ENCODE data around the gene KLHL35. TPM values are rescaled to one million over a fixed set of nuclear protein-coding genes. Genes with fewer than 3 reads are reported as not detected.

The KLHL35 gene
- polyA plus RNA-seq, 3 donors, result 0.33 to 0.45 TPM; not detected in 1

DNA sequence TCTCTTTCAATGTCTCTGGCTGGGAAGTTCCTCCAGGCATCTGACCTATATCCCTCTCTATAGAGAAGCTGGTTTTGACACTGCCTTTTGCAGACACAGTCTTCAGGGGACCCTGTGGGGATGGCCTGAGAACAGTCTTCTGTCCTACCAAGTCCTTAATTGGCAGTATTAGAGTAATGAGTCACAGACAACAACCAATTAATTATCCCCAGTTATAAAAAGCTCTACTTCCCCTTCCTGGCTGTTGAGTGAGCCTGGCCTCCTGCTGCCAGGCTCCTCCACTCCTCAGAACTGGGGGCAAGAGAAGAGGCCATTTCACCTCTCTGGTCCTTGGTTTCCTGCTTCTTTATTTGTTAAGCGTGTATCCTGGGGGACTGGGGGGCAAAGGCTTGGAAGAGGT lies 41.2 kb upstream of the KLHL35 start:
- no peak overlapping the region for H3K4me3 ChIP-seq (replicated peaks in 1 of 3; ENCODE audit: low read depth in 2 of 3, low read length in 3 of 3)
- Mint-ChIP-seq H3K36me3 (peaks cover 22 to 25% of the 10 kb centered on the region in 2 donors), H3K4me3 (no peak overlapping the region), H3K27ac (peak overlapping the region in 2 of 7 donors; percentile 50 to 82), H3K9me3 (no peaks in the 10 kb centered on the region), H3K4me1 (peaks cover 25% of the 10 kb centered on the region), H3K27me3 (ENCODE audit: low read depth in 3 of 3) (peaks cover 0 to 3% (median 0%) of the 10 kb centered on the region in 3 donors)
- no peaks in the 10 kb centered on the region for H3K9me3 ChIP-seq (replicated peaks in 1 of 2; ENCODE audit: control insufficient read depth in 1 of 2, insufficient read depth in 1 of 2, low read length in 2 of 2)
- H3K27ac ChIP-seq (ENCODE audit: low read depth in 1 of 2, low read length in 2 of 2), result no peak overlapping the region
- H3K27me3 ChIP-seq (ENCODE audit: control insufficient read depth in 2 of 2, insufficient read depth in 2 of 2, low read length in 2 of 2), result no peaks in the 10 kb centered on the region
- no peak for TF ChIP-seq CTCF (IDR thresholded peaks at IDR 0.05)
- no CpG with 5 or more reads among the region's 1 CpG for WGBS (ENCODE audit: insufficient coverage)
- H3K9ac ChIP-seq (ENCODE audit: insufficient read depth, low read length, poor library complexity, severe bottlenecking), result no peak overlapping the region
- H2AFZ ChIP-seq (ENCODE audit: insufficient read depth, low read depth, low read length, poor library complexity, severe bottlenecking), result peak overlapping the region; percentile 10
- peaks cover 21 to 25% of the 10 kb centered on the region in 2 donors for H3K4me1 ChIP-seq (ENCODE audit: control insufficient read depth in 1 of 2, insufficient read depth in 2 of 2, low read length in 2 of 2)
- H4K20me1 ChIP-seq (ENCODE audit: insufficient read depth, low read length), result peaks cover 8% of the 10 kb centered on the region
- no peak overlapping the region for H3K4me2 ChIP-seq (replicated peaks; ENCODE audit: extremely low read depth, low read length, poor library complexity, severe bottlenecking)
- peaks cover 0 to 21% of the 10 kb centered on the region in 2 donors for H3K36me3 ChIP-seq (replicated peaks in 1 of 2; ENCODE audit: control insufficient read depth in 1 of 2, insufficient read depth in 2 of 2, low read length in 2 of 2)
- intact Hi-C loops (cut with micrococcal nuclease), result no loop called here
- H3K79me2 ChIP-seq (ENCODE audit: insufficient read depth, low read length), result no peaks in the 10 kb centered on the region
- DNase-seq, result peak; percentile 14 to 37 (median 25)

DNA sequence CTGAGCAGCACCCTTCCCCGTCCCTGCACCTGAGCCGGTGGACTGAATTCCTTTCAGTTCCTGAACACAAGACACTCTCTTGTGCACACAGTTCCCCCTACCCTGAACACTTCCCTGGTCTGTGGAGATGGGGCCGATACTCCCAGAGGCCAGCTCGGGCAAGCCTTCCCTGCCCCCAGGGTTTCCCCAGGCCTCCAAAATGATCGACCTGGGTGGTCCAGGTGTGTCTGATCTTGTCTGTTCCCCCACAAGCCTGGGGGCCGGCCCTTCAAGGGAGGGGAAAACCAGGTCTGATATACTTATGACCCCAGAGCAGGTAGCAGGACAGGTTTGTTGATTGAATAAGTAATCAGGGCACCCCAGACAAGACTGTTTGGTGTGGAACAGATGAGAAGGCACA lies 40.7 kb upstream of the KLHL35 start:
- no peak for DNase-seq
- intact Hi-C loops (cut with micrococcal nuclease), result no loop called here

More for the DNA sequence above, 40.7 kb upstream of the KLHL35 start:
- TF ChIP-seq CTCF (IDR thresholded peaks at IDR 0.05), result no peak
- peaks cover 28% of the 10 kb centered on the region for H3K4me1 Mint-ChIP-seq
- Histone ChIP-seq H4K20me1 (ENCODE audit: insufficient read depth, low read length) (peaks cover 8% of the 10 kb centered on the region), H3K27ac (ENCODE audit: low read depth in 1 of 2, low read length in 2 of 2) (no peak overlapping the region), H3K79me2 (ENCODE audit: insufficient read depth, low read length) (no peaks in the 10 kb centered on the region), H2AFZ (ENCODE audit: insufficient read depth, low read depth, low read length, poor library complexity, severe bottlenecking) (no peak overlapping the region), H3K9me3 (replicated peaks in 1 of 2; ENCODE audit: control insufficient read depth in 1 of 2, insufficient read depth in 1 of 2, low read length in 2 of 2) (no peaks in the 10 kb centered on the region), H3K4me1 (ENCODE audit: control insufficient read depth in 1 of 2, insufficient read depth in 2 of 2, low read length in 2 of 2) (peaks cover 21 to 25% of the 10 kb centered on the region in 2 donors), H3K9ac (ENCODE audit: insufficient read depth, low read length, poor library complexity, severe bottlenecking) (no peak overlapping the region), H3K4me2 (replicated peaks; ENCODE audit: extremely low read depth, low read length, poor library complexity, severe bottlenecking) (no peak overlapping the region), H3K36me3 (replicated peaks in 1 of 2; ENCODE audit: control insufficient read depth in 1 of 2, insufficient read depth in 2 of 2, low read length in 2 of 2) (peaks cover 0 to 17% of the 10 kb centered on the region in 2 donors), H3K27me3 (ENCODE audit: control insufficient read depth in 2 of 2, insufficient read depth in 2 of 2, low read length in 2 of 2) (no peaks in the 10 kb centered on the region), H3K4me3 (replicated peaks in 1 of 3; ENCODE audit: low read depth in 2 of 3, low read length in 3 of 3) (no peak overlapping the region)
- no peak overlapping the region for H3K4me3 Mint-ChIP-seq
- peaks cover 25 to 26% of the 10 kb centered on the region in 2 donors for H3K36me3 Mint-ChIP-seq
- H3K27me3 Mint-ChIP-seq (ENCODE audit: low read depth in 3 of 3), result peaks cover 0 to 3% (median 0%) of the 10 kb centered on the region in 3 donors
- H3K27ac Mint-ChIP-seq, result no peak overlapping the region
- H3K9me3 Mint-ChIP-seq, result no peaks in the 10 kb centered on the region
- 89% methylated on average over 4 of the region's 6 CpGs for WGBS (ENCODE audit: insufficient coverage)

All from CD14-positive monocyte (primary cell).